Progenitor cell of endocrine pancreas (in vitro differentiated cells): ENCODE measurements around the gene IL17RE. TPM values are rescaled to one million over a fixed set of nuclear protein-coding genes. Genes with fewer than 3 reads are reported as not detected.
A peak's percentile ranks its signal among the peaks of the same experiment; 100 is the strongest.
"Not testable (repeated sequence)": the region's sequence is repeated elsewhere in the genome, so short reads cannot be mapped to it uniquely, and the experiment has no call there.

Source experiments
- DNase-seq: peaks from one replicate; pipeline ENCODE4 v3.0.0; 2021; ENCODE audit warnings: low spot score; ENCODE audit not compliant: unreplicated experiment
- H3K27ac Mint-ChIP-seq: 2 replicates; pipeline ENCODE4 v1.8.0; 2021; ENCODE audit warnings: mild to moderate bottlenecking, moderate library complexity, mixed read lengths
- H3K27me3 Mint-ChIP-seq: 2 replicates; pipeline ENCODE4 v1.8.0; 2021; ENCODE audit warnings: mixed read lengths
- H3K36me3 Mint-ChIP-seq: 2 replicates; pipeline ENCODE4 v1.8.0; 2022; ENCODE audit warnings: mixed read lengths; ENCODE audit not compliant: insufficient read depth
- H3K4me1 Mint-ChIP-seq: 2 replicates; pipeline ENCODE4 v1.8.0; 2021; ENCODE audit warnings: low read depth, mixed read lengths
- H3K4me3 Mint-ChIP-seq: 2 replicates; pipeline ENCODE4 v1.8.0; 2021; ENCODE audit warnings: low read depth, mild to moderate bottlenecking, moderate library complexity, mixed read lengths
- H3K9me3 Mint-ChIP-seq: 2 replicates; pipeline ENCODE4 v1.8.0; 2021; ENCODE audit warnings: low read depth, mixed read lengths
- CTCF ChIP-seq: fragments of 200-600 bp; sonication (generic); IDR thresholded peaks from one replicate; pipeline ENCODE4 v1.5.0; 2021; ENCODE audit warnings: antibody characterized with exemption, mild to moderate bottlenecking; ENCODE audit not compliant: unreplicated experiment
- total RNA-seq: library from RNA; stranded (reverse); gene quantifications from 2 replicates; pipeline ENCODE4 v1.2.1, GENCODE V29; 2021

Gene IL17RE
- total RNA-seq, 1 donor from 2014 or later, result 4.9 TPM

- no peaks in the 10 kb centered on the region for H3K4me1 Mint-ChIP-seq
- H3K4me3 Mint-ChIP-seq, result no peak overlapping the region
- no peak for TF ChIP-seq CTCF
- no peaks in the 10 kb centered on the region for H3K9me3 Mint-ChIP-seq
- no peak for DNase-seq
- H3K27me3 Mint-ChIP-seq, result peaks cover 11% of the 10 kb centered on the region
- no peak overlapping the region for H3K27ac Mint-ChIP-seq
- H3K36me3 Mint-ChIP-seq, result no peaks in the 10 kb centered on the region
Observed at GRCh38 chr3:9861626-9862130, 41.0 kb upstream of the IL17RE start.

- H3K27ac Mint-ChIP-seq, result no peak overlapping the region
- H3K36me3 Mint-ChIP-seq, result no peaks in the 10 kb centered on the region
- DNase-seq, result peak; percentile 52
- peak overlapping the region; percentile 63 for H3K4me3 Mint-ChIP-seq
- peak; percentile 58 for TF ChIP-seq CTCF
- H3K27me3 Mint-ChIP-seq, result peaks cover 11% of the 10 kb centered on the region
- H3K9me3 Mint-ChIP-seq, result no peaks in the 10 kb centered on the region
- no peaks in the 10 kb centered on the region for H3K4me1 Mint-ChIP-seq
Observed at GRCh38 chr3:9862391-9863057, 40.1 kb upstream of the IL17RE start.

DNA sequence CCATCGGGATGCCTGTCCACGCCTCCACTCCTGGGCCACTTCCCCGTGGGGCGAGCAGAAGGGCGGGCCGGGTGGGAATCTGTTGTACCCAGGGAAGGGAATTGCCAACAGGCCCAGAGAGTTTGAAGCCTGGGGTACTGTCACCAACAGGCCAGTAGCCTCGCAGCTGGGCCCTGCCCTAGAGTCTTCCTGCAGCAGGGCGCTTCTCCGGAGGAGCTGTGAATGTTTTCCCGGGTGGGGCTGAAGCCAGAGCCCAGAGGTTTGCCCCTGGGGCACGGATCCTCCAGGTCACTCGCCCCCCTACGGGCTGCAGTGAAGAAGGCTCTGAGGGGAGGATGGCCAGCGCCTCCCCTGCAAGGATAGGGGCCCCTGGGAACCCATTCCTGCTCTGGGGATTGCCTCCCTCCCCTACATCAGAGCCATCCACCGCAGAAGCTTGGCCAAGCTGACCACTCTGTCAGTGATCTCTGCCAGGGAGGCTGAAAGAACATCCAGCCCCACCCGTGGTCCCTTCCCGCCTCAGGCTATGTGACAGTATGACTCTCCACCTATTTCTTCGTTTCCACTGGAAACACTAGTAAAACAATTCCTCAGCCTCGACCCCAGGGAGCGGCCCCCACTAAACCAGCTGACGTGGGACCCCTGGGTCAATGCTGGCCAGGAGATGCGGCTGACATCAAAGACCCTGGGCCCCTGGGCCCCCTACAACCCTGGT, 39.4 kb upstream of the IL17RE start:
- Mint-ChIP-seq H3K27ac (no peak overlapping the region), H3K9me3 (no peaks in the 10 kb centered on the region), H3K4me1 (no peaks in the 10 kb centered on the region), H3K36me3 (no peaks in the 10 kb centered on the region), H3K4me3 (no peak overlapping the region), H3K27me3 (peaks cover 11% of the 10 kb centered on the region)
- no peak for DNase-seq
- no peak for TF ChIP-seq CTCF

GRCh38 chr3:9864200-9864927, 38.3 kb upstream of the IL17RE start:
- Mint-ChIP-seq H3K4me3 (no peak overlapping the region), H3K27me3 (peaks cover 12% of the 10 kb centered on the region), H3K9me3 (no peaks in the 10 kb centered on the region), H3K27ac (no peak overlapping the region), H3K36me3 (no peaks in the 10 kb centered on the region), H3K4me1 (no peaks in the 10 kb centered on the region)
- no peak for DNase-seq
- TF ChIP-seq CTCF, result no peak

GRCh38 chr3:9865125-9865637, 37.5 kb upstream of the IL17RE start:
- not testable (repeated sequence) for H3K27ac Mint-ChIP-seq

More at GRCh38 chr3:9865125-9865637, 37.5 kb upstream of the IL17RE start:
- H3K27me3 Mint-ChIP-seq, result peaks cover 12% of the 10 kb centered on the region
- not testable (repeated sequence) for H3K9me3 Mint-ChIP-seq, H3K4me3 Mint-ChIP-seq, H3K36me3 Mint-ChIP-seq, DNase-seq, H3K4me1 Mint-ChIP-seq
